Measurements from ENCODE around the gene ESR1.
"Not testable (repeated sequence)": the region's sequence is repeated elsewhere in the genome, so short reads cannot be mapped to it uniquely, and the experiment has no call there.

Gene ESR1

GRCh38 chr6:152062476-152062875 is 255.0 kb downstream of the ESR1 start:
- DNase-seq = no peak

GRCh38 chr6:152063170-152063921 is 255.9 kb downstream of the ESR1 start:
- no peak for DNase-seq

DNA sequence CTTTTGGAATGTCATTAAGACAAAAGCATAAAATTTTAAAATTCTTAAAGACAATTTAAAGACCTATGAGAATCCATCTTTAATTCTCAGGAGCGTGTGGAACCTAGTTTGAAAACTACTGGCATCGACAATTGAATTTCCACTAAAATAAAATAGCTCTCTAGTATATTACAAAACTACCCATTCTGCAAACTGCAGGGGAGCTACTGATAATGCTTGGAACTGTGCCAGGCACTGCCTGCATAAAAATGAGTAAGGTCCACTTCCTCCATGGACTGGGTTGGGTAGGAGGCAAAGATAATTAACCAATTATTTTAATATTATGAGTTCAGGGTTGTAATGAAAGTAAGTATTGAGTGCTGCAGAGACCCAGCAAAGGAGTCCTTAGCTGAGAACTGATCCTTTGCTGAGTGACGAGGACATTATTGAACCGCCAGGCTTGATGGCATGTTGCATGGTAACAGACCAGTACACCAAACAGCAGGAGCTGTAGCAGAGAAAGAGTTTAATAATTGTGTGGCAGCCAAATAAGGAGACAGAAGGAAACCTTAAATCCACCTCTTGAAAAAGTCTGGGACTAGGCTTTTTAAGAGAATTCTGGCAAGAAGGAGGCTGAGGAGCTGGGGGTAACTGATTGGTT is 261.3 kb downstream of the ESR1 start:
- no peak for DNase-seq

GRCh38 chr6:152070556-152070955 is 263.1 kb downstream of the ESR1 start:
- DNase-seq = no peak

- DNase-seq = no peak
Measured at GRCh38 chr6:152071318-152071717, 263.8 kb downstream of the ESR1 start.

DNA sequence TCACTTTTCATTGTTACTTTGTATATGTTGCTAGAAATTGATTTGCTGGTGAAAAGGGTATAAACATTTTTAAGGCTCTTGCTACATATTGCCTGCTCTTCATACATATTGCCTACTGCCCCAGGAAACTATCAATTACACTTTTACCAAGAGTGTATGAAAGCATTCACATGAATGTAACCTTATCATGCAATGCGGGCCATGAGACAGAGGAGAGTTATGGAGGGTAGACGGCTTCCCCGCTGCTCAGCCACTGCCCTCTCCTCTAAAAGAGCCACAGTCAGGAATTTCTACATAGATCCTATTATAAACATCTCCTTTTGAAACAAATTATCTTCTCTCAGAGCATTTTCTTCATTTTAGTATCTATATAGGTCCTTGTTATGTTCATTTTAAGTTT is 264.4 kb downstream of the ESR1 start:
- DNase-seq = no peak

DNA sequence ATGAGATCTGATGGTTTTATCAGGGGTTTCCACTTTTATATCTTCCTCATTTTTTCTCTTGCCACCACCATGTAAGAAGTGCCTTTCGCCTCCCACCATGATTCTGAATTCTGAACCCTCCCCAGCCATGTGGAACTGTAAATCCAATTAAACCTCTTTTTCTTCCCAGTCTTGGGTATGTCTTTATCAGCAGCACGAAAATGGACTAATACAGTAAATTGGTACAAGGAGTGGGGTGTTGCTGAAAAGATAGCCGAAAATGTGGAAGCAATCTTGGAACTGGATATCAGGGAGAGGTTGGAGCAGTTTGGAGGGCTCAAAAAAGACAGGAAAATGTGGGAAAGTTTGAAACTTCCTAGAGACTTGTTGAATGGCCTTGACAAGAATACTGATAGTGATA is 268.8 kb downstream of the ESR1 start:
- not testable (repeated sequence) for DNase-seq

DNA sequence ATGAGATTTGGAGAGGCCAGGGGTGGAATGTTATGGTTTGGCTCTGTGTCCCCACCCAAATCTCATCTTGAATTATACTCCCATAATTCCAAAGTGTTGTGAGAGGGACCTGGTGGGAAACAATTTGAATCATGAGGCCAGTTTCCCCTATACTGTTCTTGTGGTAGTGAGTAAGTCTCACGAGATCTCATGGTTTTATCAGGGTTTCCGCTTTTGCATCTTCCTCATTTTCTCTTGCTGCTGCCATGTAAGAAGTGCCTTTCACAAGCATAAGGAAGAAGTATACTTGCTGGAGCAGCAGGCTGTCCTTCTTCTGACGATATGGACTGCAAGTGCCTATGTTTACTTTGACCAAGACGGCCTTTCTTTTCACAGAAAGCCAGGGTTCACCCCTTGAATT is 270.5 kb downstream of the ESR1 start:
- no peak for DNase-seq

GRCh38 chr6:152078804-152079203 is 271.3 kb downstream of the ESR1 start:
- no peak for DNase-seq

DNA sequence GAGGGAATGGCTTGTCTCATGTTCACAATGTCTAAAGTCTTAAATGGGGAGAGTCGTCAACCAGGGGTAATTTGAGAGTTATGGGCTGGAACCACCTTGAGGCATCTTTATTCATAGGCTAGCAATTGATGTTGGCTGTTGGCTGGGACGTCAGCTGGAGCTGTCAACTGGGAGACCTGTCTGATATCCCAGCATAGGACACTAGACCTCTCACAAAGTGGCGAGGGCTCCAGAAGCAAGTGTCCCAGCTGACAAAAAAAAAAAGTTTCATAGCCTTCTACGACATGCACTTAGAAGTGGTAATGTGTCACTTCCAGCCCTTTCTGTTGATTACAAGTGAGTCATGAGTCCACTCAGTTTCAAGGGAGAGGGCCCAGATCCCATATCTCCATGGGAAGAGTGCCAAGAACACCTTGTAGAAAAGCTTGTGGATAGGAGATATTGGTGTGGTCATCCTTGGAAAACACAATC is 278.0 kb downstream of the ESR1 start:
- no peak for DNase-seq

DNA sequence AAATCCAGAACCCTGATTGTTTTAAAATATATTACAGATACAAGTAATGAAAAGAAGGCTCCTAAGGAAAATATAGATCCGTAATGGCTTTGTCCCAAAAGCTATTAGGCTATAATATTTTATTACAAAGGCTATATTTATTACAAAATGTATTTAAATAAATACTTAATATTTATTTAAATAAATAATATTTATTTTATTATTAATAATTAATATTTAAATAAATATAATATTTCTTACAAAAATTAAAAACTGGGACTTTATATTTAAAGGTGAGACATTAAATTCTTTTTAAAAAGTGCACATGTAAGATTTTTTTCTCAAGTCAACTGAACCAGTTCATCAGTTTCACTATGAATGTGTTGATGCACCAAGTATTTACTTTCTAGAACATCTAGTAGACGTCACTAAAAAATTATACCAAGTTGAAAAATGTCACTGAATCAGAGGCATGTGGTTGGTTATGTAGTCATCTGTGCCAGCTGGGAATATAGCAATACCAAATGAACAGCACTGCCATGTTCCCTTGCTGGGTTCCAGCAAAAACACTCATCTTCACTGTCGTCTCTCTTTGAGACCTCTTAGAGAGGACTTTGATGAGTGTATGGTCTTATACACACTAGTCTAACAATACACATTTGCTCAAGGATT is 278.9 kb downstream of the ESR1 start:
- no peak for DNase-seq

DNA sequence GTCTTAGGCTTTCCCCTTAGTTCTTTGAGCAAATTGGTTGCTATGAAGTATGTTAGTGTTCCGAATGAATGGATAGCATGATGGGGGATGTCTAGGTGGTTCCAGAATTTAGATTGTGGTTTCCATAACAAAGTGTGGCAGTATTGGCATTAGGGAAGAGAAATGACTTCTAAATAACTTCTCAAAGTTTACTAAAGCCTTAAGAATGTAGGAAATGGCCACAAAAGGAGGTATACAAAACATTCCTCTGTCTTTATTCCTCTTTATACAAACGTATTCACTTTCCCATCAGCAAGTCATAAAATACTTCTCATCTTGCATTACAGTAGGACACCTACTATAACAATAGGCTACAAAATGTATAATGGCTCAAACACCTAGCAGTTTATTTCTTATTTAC is 279.6 kb downstream of the ESR1 start:
- no peak for DNase-seq

- DNase-seq = no peak
Measured at GRCh38 chr6:152087701-152088100, 280.2 kb downstream of the ESR1 start.

GRCh38 chr6:152089992-152090391 is 282.5 kb downstream of the ESR1 start:
- no peak for DNase-seq

- no peak for DNase-seq
Measured at GRCh38 chr6:152091201-152091600, 283.7 kb downstream of the ESR1 start.

DNA sequence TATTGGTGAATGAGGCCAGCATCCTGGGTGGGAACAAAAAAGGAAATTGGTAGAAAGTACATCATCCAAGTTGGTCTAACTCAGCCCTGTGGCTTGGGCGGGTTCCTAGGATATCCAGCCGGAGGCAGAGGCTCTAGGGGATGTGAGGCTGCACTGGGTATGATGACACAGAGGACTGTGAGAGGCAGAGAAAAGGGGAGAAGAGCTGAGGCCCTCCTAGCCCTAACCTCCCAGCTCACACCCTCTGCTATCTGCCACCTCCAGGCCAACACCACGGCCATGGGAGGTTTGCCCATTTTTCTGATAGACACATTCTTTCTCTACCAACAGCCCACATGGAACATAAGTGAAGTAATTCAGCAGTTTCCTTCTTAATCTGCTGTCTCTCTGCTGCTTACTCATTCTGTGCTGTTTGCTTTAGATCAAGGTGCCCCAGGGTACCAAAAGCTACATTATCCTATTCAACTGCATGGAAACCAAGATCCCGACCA is 284.4 kb downstream of the ESR1 start:
- no peak for DNase-seq

- DNase-seq = no peak
Measured at GRCh38 chr6:152093711-152094110, 286.2 kb downstream of the ESR1 start.

- no peak for DNase-seq
Measured at GRCh38 chr6:152094276-152094675, 286.8 kb downstream of the ESR1 start.

- no peak for DNase-seq
Measured at GRCh38 chr6:152094992-152095592, 287.6 kb downstream of the ESR1 start.

- no peak for DNase-seq
Measured at GRCh38 chr6:152096863-152097496, 289.5 kb downstream of the ESR1 start.

GRCh38 chr6:152098683-152099082 is 291.2 kb downstream of the ESR1 start:
- DNase-seq = no peak

GRCh38 chr6:152099446-152100182 is 292.1 kb downstream of the ESR1 start:
- no peak for DNase-seq
